ENCODE data around the gene HOXD10.

HOXD10 gene

DNA sequence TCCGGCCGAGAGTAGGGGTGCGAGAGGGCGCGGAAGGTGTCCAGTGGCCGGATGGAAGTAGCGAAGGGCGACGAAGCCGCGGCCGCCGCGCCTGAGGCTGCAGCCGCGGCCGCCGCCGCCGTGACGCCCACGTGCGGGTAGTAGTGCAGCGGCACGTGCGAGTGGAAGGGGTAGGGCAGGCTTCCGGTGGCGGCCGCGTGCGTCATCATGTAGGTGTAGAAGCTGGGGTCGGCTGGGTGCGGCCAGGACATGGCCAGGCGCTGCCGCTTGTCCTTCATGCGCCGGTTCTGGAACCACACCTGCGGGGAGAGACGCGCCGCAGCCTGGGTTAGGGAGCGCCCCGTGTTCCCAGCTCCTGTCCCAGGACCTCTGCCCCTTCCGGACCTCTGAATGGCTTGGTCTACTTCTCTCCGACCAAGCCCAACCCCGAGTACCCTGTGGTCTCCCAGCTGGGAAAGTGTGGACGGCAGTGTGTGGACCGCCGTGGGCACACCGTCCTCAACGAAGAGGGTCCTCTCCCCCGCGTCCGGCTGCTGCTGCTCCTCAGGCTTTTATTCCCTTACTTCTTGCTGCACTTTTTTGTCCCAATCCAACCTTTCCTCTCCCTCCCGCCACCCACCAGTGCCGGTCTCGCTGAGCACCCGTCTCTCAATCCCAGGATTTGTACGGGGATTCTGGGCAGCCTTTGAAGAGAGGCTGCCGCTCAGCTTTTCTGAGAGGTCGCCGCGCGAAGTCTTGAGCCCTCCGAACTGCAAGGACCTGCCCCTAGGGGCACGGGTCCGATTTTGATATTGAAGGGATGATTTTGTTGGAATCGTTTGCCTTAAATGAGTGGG, 35.8 kb upstream of the HOXD10 start:
- Histone ChIP-seq H3K4me3 (replicated peaks; ENCODE audit: insufficient read depth, low read length) (peak overlapping the region; percentile 16), H3K27ac (replicated peaks) (no peak overlapping the region), H3K27me3 (ENCODE audit: insufficient read depth, poor library complexity, severe bottlenecking) (peaks cover 83% of the 10 kb centered on the region)
- DNase-seq (ENCODE audit: low read depth in 1 of 2, low spot score in 1 of 2): no peak
- TF ChIP-seq GABPA (IDR thresholded peaks at IDR 0.05; ENCODE audit: low read depth) (no peak), POLR2AphosphoS5 (IDR thresholded peaks at IDR 0.05; ENCODE audit: low read depth) (no peak), SPI1 (IDR thresholded peaks at IDR 0.05; ENCODE audit: borderline replicate concordance, low read depth) (no peak)
- TF ChIP-seq, protein P1, sequence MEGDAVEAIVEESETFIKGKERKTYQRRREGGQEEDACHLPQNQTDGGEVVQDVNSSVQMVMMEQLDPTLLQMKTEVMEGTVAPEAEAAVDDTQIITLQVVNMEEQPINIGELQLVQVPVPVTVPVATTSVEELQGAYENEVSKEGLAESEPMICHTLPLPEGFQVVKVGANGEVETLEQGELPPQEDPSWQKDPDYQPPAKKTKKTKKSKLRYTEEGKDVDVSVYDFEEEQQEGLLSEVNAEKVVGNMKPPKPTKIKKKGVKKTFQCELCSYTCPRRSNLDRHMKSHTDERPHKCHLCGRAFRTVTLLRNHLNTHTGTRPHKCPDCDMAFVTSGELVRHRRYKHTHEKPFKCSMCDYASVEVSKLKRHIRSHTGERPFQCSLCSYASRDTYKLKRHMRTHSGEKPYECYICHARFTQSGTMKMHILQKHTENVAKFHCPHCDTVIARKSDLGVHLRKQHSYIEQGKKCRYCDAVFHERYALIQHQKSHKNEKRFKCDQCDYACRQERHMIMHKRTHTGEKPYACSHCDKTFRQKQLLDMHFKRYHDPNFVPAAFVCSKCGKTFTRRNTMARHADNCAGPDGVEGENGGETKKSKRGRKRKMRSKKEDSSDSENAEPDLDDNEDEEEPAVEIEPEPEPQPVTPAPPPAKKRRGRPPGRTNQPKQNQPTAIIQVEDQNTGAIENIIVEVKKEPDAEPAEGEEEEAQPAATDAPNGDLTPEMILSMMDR (IDR thresholded peaks at IDR 0.05; ENCODE audit: insufficient read depth, low read length): no peak
- TF ChIP-seq, protein P2, sequence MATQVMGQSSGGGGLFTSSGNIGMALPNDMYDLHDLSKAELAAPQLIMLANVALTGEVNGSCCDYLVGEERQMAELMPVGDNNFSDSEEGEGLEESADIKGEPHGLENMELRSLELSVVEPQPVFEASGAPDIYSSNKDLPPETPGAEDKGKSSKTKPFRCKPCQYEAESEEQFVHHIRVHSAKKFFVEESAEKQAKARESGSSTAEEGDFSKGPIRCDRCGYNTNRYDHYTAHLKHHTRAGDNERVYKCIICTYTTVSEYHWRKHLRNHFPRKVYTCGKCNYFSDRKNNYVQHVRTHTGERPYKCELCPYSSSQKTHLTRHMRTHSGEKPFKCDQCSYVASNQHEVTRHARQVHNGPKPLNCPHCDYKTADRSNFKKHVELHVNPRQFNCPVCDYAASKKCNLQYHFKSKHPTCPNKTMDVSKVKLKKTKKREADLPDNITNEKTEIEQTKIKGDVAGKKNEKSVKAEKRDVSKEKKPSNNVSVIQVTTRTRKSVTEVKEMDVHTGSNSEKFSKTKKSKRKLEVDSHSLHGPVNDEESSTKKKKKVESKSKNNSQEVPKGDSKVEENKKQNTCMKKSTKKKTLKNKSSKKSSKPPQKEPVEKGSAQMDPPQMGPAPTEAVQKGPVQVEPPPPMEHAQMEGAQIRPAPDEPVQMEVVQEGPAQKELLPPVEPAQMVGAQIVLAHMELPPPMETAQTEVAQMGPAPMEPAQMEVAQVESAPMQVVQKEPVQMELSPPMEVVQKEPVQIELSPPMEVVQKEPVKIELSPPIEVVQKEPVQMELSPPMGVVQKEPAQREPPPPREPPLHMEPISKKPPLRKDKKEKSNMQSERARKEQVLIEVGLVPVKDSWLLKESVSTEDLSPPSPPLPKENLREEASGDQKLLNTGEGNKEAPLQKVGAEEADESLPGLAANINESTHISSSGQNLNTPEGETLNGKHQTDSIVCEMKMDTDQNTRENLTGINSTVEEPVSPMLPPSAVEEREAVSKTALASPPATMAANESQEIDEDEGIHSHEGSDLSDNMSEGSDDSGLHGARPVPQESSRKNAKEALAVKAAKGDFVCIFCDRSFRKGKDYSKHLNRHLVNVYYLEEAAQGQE (IDR thresholded peaks at IDR 0.05; ENCODE audit: insufficient replicate concordance, low read depth): no peak

DNA sequence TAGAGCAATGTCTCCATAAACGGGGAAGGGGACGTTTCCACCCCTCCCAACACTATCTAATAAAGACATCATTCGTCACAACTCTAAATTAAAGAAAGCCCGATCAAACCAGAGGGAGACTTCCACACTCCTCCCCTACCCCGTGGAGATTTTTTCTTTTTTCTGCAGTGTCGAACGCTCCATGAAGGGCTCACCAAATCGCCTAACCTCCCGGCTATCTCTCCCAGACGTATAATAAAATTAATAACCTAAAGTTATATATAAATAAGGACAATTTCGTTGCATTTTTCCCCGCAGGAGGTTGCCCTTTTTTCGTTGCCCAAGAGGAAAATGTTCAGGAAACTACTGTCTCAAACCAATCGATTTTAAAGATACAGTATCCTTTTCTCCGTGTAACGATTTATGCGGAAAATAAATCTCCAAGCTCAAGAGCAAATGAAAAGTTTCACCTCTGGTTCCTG, 35.2 kb upstream of the HOXD10 start:
- Histone ChIP-seq H3K27me3 (ENCODE audit: insufficient read depth, poor library complexity, severe bottlenecking) (peaks cover 85% of the 10 kb centered on the region), H3K4me3 (replicated peaks; ENCODE audit: insufficient read depth, low read length) (no peak overlapping the region), H3K27ac (replicated peaks) (no peak overlapping the region)
- no peak for DNase-seq (ENCODE audit: low read depth in 1 of 2, low spot score in 1 of 2)
- no peak for TF ChIP-seq SPI1 (IDR thresholded peaks at IDR 0.05; ENCODE audit: borderline replicate concordance, low read depth)
- TF ChIP-seq POLR2AphosphoS5 (IDR thresholded peaks at IDR 0.05; ENCODE audit: low read depth): no peak
- TF ChIP-seq, protein P2 (IDR thresholded peaks at IDR 0.05; ENCODE audit: insufficient replicate concordance, low read depth): no peak
- TF ChIP-seq, protein P1 (IDR thresholded peaks at IDR 0.05; ENCODE audit: insufficient read depth, low read length): no peak
- TF ChIP-seq GABPA (IDR thresholded peaks at IDR 0.05; ENCODE audit: low read depth): no peak

DNA sequence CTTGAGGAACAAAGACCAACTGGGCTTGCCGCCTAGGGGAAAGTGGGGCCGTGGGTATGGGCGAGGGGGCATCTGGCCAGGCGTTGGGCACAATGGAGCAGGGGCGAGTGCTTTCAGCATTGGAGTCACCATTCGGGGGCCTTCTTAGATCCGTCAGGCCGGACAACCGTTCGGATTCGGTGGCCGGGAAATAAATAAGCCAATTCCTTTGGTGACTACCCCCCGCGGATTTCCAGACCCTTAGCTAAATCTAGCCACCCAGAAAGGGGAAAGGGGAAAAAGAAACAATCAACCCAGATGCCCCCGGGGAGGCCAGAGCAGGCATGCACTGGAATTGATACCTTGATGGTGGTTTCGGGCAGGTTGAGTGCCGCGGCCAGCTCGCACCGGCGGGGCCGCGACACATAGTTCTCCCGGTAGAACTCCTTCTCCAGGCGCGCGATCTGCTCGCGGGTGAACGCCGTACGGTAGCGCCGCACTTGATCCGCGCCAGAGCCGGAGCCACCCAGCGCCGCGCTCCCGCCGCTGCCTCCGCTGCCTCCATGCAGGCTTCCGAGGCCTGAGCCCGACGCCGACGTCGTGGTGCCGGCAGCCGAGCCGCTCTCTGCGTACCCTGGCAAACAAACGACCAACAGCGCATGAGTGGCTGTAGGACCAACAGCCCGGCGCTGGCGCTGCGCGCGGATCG, 34.6 kb upstream of the HOXD10 start:
- peaks cover 85% of the 10 kb centered on the region for H3K27me3 ChIP-seq (ENCODE audit: insufficient read depth, poor library complexity, severe bottlenecking)
- no peak overlapping the region for H3K27ac ChIP-seq (replicated peaks)
- H3K4me3 ChIP-seq (replicated peaks; ENCODE audit: insufficient read depth, low read length): no peak overlapping the region
- TF ChIP-seq POLR2AphosphoS5 (IDR thresholded peaks at IDR 0.05; ENCODE audit: low read depth) (no peak), GABPA (IDR thresholded peaks at IDR 0.05; ENCODE audit: low read depth) (no peak), SPI1 (IDR thresholded peaks at IDR 0.05; ENCODE audit: borderline replicate concordance, low read depth) (no peak)
- TF ChIP-seq, protein P2 (IDR thresholded peaks at IDR 0.05; ENCODE audit: insufficient replicate concordance, low read depth): no peak
- TF ChIP-seq, protein P1 (IDR thresholded peaks at IDR 0.05; ENCODE audit: insufficient read depth, low read length): no peak
- DNase-seq (ENCODE audit: low read depth in 1 of 2, low spot score in 1 of 2): no peak

All from HL-60 (cell line).